GM19452 (cell line): Measurements from ENCODE around the gene ERI2.
"Not testable (repeated sequence)": the region's sequence is repeated elsewhere in the genome, so short reads cannot be mapped to it uniquely, and the experiment has no call there.

ENCODE experiments used
- ATAC-seq: cut with Tn5 transposase; IDR thresholded peaks from one replicate; pipeline ENCODE4 v1.9.1; 2021; ENCODE audit not compliant: unreplicated experiment

Gene ERI2

GRCh38 chr16:20818929-20819585, 12.8 kb upstream of the ERI2 start:
- ATAC-seq = no peak

DNA sequence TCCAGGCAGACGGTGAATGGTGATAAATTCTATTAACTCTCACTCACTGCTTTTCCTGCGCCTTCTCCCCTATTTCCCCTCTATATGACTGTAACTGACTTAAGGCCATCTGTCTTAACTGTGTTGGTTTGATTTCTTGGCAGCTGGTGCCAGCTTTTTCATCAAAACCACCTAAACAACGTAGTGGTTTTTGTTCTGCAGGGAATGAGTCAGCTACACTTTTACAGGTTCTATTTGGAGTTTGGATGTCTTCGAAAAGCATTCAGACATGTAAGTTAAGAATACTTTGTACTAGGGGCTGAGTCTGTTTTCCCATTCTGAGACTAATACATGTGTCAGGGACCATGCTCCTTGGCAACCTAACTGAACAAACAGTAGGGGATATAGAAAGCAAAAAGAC, 8.5 kb upstream of the ERI2 start:
- no peak for ATAC-seq

- no peak for ATAC-seq
Observed at GRCh38 chr16:20812510-20812909, 6.2 kb upstream of the ERI2 start.

- no peak for ATAC-seq
Observed at GRCh38 chr16:20811889-20812439, 5.7 kb upstream of the ERI2 start.

GRCh38 chr16:20807862-20808261, 1.6 kb upstream of the ERI2 start:
- no peak for ATAC-seq

- ATAC-seq = not testable (repeated sequence)
Observed at GRCh38 chr16:20805684-20806167, 546 bp downstream of the ERI2 start.

GRCh38 chr16:20803561-20804214, 2.6 kb downstream of the ERI2 start:
- no peak for ATAC-seq

DNA sequence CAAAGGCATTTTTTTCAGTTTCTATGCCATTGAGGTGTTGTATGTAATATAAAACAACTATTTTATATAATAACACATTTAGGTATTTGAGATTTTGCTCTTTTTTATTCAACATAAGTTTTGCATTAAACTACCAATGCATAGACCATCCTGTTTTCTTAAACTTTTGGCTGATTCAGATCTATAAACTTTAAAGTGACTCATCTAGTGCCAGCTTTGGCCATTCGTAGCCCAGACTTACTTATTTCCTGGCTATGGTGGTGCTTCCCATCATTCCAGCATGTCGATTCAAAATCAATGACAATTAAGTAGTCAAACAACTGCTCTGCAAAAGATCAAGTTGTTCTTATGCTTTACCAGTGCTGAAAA, 3.1 kb downstream of the ERI2 start:
- no peak for ATAC-seq

- no peak for ATAC-seq
Observed at GRCh38 chr16:20801278-20801677, 5.0 kb downstream of the ERI2 start.

DNA sequence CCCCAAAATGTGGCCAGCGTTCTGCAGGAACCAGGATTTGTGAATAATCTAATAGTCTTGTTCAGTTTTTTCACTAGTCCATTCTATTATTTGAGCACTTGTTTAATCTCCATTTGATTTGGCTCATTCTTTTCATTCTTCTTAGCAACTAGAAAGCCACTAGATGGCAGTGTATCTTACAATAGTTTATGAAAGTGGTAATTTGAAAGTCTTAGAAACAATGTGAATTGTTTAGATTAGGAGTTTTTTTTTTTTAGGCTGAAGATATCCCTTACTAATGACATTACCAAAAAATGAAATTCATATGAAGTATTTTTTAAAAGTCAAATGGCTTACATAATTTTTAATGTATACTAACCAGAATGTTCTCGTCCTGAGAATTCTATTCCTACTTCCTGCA, 6.7 kb downstream of the ERI2 start:
- no peak for ATAC-seq

GRCh38 chr16:20798364-20798763, 7.9 kb downstream of the ERI2 start:
- no peak for ATAC-seq

GRCh38 chr16:20791923-20792612, 14.2 kb downstream of the ERI2 start:
- no peak for ATAC-seq

GRCh38 chr16:20789130-20789529, 17.1 kb downstream of the ERI2 start:
- ATAC-seq = no peak

GRCh38 chr16:20784204-20784603, 22.1 kb downstream of the ERI2 start:
- no peak for ATAC-seq

DNA sequence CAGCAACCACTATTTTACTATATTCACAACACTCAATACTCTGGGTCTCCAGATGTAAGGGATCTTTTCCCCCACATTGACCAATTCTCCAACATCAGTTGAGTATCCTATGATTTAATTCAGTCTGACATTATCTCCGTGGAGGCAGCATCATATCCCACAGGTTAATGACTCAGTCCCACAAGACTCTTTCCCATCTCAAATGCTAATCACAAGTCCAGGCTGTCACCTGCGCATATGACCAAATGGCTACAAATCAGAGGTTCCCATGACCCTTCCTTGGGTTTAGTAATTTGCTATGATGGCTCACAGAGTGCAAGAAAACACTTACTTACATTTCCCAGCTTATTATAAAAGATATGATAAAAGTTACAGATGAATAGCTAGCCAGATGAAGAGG, 23.8 kb downstream of the ERI2 start:
- no peak for ATAC-seq

GRCh38 chr16:20781697-20782096, 24.6 kb downstream of the ERI2 start:
- ATAC-seq = no peak

GRCh38 chr16:20774703-20775362, 31.4 kb downstream of the ERI2 start:
- ATAC-seq = no peak

DNA sequence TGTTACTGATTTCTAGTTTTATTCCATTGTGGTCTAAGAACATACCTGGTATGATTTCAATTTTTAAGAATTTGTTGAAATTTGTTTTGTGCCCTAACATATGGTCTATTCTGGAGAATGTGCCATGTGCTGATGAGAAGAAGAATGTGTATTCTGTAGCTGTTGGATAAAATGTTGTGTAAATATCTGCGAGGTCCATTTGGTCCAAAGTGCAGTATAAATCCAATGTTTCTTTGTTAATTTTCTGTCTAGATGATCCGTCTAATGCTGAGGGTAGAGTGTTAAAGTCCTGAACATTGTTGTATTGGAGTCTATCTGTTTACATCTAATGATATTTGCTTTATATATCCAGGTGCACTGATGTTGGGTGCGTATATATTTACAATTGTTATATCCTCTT, 32.6 kb downstream of the ERI2 start:
- ATAC-seq = no peak

DNA sequence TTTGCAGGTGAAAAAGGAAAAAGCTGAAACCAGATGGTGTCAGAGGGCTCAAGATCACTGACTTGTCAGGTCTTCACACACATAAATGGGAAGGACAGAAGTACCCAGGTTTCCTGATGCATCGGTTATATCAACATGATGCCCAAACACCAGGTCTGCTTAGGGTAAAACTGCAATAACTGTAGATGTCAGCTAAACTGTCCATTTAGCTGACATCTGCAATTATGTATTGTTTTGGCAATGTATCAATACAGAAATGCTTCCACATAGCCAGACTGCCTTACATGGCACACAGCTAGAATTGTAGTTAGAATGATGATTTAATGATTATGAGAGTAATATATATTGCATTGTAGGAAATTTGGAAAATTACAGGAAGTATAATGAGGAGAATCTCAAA, 37.5 kb downstream of the ERI2 start:
- no peak for ATAC-seq

GRCh38 chr16:20768121-20768520, 38.2 kb downstream of the ERI2 start:
- ATAC-seq = no peak

GRCh38 chr16:20767577-20767976, 38.7 kb downstream of the ERI2 start:
- ATAC-seq = no peak
